Stimulated activated CD8-positive, alpha-beta memory T cell treated with anti-CD3 and anti-CD28 coated beads, Interleukin-7, amount 100 ng/mL, for 48 hours (primary cell): Measurements from ENCODE around the gene FLNB.
A peak's percentile ranks its signal among the peaks of the same experiment; 100 is the strongest.

ENCODE experiments used
- DNase-seq, 2 donors: peaks; one replicate each; pipeline ENCODE4 v3.0.0-alpha.2; 2020; ENCODE audit warnings: low read depth in 1 of 2; ENCODE audit errors: extremely low read depth in 1 of 2

Gene FLNB

DNA sequence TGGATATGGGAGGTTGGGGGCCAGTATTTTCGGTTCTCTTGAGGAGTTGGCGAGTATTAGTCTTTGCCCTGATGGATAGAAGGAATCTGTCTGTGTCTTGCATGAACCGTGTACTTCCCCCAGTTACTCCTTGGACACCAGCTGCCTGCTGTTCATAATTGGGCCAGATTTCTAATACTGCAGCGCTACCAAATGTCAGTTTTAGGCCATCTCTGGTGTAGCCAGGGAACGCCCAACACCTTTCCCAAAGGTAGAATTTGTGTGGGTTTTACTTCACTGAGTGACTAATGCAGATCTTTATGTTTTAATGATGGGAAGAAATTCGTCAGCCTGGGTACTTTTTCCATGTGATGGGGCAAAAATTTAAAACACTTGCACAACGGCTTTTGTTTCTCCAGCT lies 18.4 kb downstream of the FLNB start:
- no peak for DNase-seq

DNA sequence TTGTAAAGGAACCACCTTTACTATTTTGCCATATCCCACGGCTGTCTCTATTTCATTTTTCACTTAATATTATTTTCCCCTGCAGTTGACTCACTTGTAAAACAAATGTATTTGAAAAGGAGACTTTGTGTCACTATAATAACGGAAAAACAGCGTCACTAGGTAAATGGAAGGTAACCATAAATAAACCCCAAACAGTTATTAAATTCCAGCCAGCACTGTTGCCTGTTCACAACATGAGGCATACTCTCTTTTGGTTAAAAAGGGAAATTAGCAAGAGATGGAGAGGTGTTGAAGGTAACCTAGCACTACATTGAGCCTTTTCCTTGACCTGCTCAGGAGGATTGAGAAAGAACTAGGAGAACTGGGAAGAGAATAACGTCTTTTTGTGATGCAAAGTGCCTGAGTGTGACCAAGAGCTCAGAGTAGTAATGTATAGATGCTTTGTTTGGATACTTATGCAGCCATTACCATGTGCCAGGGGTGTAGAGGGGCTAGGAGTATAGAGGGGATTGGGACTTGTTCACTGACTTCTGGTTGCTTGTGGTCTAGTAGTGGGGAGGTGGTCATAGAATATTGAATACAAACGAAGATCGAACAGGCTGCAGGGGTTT lies 19.6 kb downstream of the FLNB start:
- DNase-seq, result no peak

DNA sequence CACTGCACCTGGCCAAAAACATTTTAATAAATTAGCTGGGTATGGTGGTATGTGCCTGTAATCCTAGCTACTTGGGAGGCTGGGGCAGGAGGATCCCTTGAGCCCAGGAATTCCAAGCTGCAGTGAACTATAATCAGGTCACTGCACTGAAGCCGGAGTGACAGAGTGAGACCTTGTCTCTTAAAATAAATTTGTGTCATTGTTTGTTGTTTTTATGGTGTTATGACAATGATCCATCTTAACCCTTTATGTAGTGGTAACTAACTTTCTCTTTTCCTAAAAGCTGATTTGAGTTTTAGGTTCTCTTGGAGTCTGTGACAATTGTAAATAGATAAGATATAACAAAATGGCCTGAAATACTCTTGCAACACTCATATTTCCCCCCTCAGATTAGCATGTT lies 20.7 kb downstream of the FLNB start:
- DNase-seq, result no peak

DNA sequence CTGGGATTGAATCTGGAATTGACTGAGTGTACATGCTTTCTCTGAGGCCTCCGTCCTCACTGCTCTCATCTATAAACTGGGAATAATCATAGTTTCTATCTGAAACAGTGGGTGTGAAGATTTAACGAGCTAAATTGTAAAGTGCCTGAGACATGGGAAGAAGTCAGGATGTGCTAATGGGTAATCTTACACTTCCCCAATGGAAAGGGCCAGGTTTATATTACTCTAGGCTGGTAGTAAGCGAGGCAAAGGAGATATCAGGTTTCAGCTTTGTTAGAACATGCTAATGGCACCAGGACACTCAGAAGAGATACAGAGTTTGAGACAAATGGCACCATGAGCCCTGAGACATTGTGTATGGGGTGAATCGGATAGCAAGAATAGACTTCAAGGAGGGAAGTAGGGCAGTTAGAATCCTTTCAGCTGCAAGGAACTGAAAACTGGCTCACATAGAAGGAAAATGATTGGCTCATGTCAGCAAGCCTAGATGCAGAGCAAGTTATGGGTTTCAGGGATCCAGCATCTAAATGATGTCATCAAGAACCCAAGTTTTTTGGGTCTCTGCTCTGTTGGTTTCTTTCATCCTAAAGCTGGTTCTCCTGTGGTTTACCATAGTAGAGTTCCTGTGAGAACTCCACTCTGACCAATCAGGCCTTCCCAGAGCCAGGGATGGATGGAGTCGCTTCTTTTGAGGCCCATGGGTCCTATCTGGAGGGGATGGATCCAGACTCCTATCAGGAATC lies 21.8 kb downstream of the FLNB start:
- no peak for DNase-seq

DNA sequence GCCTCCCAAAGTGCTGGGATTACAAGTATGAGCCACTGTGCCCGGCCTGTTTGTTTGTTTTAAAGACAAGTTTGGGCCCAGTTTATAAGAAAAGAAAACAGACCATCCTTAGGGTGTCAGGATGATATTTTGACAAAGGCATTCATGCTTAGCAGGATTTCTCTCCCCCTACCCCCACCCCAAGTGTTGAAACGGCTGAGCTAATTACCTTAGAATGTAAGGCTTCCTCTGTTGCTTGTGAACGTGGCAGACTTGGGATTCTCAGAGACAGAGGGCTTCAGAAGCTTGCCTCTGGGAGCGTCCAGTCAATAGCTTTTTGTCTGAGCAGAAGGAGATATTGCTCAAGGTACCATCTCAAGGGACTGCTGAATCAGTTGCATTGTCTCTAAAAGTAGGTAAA lies 24.0 kb downstream of the FLNB start:
- DNase-seq, result no peak

DNA sequence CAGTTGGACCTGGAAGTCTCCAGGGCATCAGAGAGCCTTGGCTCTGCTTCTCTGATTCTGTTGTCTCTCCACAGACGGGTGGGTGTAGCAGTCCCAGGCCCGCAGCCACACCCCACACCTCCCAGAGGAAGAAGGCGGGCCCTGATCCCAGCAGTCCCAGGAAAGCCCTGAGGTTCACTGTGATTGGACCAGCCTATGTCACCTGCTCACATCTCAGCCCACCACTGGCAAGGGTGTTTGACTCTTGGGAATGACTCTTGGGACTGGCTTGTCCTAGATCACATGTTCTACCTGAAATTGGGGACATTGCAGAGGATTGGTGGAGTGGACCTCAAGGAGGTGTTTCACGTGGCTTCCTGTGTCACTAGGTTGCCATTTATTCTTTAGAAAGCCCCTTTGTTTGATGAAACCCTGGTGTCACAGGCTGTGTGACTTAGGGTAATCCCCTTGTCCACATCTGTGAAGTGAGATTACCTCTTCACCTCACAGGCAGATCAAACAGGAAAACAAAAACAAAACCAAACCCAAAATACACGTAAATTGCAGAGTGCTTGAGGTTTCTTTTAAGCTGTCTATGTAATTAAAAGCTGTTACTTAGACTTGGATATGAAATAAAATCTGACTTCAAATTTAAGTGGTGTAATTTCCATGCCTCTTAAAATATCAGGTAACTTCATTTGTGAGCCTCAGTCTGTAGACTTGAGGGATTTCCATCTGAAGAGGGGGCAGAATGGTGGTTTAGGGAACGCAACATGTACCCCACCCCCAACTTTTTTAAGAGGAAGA lies 26.7 kb downstream of the FLNB start:
- DNase-seq, result peak in 1 of 2 donors; percentile 37

DNA sequence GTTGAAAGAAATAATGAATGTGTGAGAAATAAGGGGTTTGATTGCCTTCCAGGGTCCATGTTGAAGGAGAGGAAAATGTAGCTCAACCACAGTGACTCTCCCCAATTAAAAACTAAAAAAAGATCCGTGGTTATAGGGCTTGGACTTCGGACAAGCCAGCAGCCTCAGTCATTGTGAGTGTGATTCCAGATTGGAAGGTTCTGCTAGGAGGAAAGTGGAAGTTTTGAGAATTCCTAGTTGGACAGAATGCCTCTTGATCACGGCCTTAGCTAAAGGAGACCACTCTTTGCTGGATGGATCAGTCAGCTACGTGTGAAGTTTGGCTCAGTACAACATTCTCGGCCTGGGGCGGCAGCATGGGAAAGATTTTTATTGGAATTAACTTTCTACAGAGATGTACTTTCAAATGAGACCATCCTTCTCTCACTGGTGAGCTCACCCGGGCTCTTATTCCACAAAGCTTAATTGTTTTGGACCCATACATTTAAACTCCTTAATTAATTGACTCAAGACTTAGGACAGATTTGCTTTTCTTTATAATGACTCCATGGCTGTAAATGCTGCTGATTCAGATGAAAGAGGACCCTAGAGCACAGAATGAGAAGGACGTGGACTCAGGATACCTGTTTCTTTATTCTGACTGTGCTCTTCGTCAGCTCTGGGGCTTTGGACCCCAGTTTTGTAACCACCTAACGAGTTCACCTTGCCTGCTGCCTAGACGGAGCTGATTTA lies 27.5 kb downstream of the FLNB start:
- no peak for DNase-seq

DNA sequence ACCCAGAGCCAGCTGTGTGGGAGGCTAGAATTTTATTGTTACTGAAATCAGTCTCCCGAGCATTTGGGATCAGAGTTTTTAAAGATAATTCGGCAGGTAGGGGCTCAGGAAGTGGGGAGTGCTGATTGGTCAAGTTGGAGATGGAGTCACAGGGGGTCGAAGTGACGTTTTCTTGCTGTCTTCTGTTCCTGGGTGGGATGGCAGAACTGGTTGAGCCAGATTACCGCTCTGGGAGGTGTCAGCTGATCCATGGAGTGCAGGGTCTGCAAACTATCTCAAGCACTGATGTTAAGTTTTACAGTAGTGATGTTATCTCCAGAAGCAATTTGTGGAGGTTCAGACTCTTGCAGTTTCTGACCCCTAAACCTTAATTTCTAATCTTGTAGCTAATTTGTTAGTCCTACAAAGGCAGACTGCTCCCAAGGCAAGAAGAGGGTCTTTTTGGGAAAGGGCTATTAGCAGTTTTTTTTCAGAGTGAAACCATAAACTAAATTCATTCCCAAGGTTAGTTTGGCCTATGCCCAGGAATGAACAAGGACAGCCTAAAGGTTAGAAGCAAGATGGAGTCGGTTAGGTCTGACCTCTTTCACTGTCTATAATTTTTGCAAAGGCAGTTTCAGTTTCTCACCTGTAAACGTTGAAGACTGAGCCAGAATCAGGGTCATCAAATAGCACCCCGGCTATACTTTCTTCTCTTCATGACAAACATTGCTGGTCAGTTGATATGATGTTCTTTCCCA lies 28.2 kb downstream of the FLNB start:
- no peak for DNase-seq

DNA sequence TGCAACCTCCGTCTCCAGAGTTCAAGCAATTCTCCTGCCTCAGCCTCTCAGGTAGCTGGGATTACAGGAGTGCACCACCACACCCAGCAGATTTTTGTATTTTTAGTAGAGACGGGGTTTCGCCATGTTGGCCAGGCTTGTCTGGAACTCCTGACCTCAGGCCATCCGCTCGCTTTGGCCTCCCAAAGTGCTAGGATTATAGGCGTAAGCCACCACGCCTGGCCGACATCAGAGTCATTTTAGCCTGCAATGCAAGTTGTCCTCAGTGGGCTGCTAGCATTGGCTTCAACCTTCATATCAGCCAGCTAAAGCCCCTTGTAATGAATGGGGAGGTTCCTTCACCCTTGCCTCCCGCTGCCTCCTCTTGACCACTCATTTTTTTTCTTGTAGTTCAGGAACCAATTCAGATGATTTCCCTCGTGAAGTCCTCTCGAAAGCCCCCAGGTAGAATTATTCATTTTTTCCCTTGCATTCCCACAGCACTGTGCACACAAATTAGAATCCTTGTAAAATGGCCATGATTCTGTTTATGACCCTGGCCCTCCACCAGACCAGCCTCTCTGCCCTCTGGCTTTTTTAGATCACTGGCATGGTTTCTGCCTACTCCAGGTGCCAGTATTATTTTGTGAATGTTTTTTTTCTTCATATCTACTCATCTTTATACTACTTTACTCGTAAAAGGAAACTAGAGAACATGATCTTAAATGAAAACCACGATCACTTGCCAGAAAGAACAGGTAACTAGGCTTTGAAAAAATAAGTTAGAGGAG lies 29.1 kb downstream of the FLNB start:
- DNase-seq, result no peak

DNA sequence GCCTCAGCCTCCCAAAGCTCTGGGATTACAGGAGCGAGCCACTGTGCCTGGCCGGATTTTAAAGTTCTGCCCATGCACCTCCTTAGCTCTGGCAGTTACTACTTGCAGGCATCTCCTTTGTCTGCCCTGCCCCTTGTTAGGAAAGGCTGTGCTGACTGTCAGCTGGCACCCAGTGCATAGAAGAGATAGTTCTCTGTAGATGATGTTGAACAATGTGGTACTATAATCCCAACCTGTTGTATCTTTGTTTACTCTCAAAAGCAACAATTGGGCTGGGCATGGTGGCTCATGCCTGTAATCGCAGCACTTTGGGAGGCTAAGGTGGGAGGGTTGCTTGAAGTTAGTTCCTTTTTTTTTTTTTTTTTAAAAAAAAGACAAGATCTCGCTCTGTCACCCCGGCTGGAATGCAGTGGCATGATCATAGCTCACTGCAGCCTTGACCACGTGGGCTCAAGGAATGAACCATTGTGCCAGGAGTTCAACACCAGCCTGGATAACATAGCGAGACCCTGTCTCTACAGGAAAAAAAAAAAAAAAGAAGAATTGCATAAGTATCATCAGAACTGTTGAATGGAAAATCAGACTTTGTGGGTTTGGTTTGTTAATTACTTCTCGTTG lies 30.6 kb downstream of the FLNB start:
- DNase-seq, result no peak

DNA sequence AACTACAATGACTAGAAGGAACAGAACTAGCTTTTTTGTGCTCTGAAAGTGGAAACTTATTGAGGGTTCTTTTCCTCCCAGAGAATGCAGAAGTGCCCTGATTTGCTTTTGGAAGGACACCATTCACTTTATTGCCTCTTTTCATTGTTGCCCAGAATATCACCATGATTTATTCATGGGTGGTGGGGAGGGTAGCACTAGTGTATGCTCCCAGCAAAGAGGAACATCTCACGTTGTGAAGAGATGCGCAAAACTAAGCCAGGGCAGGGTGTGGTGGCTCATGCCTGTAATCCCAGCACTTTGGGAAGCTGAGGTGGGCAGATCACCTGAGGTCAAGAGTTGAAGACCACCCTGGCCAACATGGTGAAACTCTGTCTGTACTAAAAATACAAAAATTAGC lies 31.4 kb downstream of the FLNB start:
- DNase-seq, result no peak

DNA sequence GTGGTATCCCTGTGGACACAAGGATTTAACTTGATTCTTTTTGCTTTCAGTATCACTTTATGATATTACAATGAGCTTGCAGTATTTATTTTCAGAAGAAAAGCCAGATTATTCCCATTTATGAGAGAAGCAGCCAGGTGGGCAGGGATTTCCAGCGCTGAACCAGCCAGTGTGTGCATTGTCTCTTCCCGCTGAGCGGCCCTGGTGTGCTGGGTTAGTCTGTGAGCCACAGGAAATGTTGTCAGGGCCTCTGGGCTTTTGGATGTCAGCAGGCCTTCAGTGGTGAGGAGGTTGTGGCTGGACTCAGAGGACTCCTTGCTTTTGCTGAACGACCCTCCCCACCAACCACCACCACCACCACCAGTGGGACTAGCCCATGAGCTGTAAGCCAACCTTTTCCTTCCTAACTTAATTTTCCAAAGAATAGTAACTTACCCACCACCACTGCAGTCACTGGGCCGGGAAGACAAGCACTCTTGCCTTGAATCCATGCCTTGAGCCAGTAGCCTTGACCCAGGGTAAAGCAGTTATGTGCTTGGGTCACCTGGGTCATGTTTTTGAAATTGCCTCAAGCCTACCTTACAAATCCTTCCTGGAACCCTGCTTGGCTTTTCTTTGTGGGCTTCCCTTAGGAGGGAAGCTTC lies 33.1 kb downstream of the FLNB start:
- no peak for DNase-seq

DNA sequence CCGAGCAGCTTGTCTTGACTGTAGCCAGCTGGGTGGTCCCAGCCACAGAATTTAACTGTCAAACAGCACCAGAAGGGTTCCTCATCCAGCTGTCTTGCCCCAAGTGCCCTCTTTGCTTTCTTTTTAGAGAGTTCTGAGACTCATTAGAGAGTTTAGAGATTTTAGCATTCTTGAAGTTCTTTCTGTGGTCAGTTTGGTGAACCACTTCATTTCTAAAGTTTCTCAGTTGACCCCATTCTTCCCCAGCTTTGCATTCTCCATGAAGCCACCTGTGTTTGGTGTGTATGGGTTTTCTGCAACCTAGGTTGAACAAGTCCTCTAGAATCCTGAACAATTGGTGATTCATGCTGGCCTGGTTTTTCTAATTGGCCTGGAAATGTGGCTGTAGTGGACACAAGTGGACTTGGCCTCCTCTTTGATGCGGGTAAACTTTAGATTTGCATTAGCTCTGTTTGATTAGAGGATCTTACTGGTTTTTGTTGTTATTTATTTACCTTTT lies 33.7 kb downstream of the FLNB start:
- DNase-seq, result no peak

DNA sequence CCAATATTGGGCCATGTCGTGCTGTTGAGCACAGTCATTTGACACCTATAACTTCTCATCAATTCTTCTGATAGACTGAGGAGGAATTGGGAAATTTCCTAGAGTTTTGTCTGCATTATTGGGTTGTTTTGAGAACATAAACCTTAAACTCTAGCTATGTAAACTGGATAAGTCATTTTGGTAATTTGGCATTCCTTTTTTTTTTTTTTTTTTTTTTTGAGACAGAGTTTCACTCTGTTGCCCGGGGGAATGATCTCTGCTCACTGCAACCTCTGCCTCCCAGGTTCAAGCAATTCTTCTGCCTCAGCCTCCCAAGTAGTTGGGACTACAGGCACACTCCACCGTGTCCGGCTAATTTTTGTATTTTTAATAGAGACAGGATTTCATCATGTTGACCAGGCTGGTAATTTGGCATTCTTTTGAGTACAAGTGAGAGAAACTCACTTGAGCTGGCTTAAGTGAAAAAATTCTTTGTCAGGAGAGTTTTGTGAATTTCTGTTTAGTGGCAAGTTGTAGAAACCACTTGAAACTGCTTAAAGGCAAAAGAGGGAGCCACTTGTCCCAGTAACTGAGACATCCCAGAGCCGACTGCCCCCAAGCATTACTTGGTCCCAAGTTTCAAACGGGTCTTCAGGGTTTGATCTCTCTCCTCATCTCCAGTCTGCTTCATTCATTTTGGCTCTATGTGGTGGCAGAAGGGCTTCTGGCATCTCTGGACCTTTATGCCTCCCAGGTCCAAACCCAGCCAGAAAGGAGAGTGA lies 34.9 kb downstream of the FLNB start:
- DNase-seq, result no peak

DNA sequence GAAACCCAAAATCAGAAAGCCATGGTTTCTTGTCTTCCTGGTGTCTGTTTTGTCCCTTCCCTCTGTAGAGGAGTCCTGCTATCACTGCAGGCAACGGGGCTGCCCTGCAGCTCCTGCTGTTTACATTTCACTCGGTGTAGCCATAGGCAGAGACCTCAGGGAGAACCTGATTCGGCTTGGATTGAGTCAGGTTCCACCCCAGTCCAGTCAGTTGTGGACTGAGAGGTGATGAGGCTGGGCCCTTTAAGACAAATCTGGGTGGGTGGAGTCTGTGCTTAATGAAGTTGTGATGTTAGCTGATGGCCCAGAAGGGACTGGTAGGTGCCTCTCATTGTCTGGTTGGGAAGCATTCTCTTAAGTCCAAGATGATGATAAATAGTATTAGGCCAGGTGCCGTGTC lies 35.7 kb downstream of the FLNB start:
- no peak for DNase-seq

DNA sequence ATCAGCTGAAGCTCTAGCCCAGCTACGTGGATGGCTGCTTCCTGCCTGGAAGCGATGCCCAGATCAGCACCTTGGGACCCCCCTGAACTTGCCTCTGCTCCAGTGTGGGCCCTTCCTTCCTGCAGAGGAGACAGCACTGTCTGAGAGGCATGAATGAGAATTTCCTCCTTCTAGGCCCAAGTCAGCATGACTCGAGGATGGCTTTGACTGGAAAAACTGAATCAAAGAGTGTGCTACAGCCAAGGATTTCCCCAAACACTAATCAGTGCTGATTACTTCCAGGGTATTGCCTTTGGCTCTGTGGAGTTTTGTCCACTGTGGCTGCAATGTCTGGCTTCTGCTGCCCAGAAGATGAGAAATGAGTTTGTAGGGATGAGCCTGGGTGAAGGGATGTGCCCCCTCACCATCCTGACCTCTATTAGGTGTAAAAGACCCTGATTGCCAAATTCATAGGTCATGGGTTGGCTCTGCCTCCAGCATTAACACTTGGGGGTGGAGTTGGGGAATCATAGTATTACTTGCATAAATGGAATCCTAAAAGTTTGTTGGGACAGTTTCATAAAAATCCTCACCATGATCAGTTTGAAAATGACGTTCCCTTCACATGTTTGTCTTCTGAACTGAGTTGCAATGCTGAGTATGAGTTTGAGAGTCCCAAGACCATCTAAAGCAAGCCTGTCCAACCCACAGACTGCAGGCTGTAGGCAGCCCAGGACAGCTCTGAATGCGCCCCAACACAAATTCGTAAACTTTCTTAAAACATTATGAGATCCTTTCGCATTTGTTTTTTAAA lies 36.7 kb downstream of the FLNB start:
- DNase-seq, result no peak

DNA sequence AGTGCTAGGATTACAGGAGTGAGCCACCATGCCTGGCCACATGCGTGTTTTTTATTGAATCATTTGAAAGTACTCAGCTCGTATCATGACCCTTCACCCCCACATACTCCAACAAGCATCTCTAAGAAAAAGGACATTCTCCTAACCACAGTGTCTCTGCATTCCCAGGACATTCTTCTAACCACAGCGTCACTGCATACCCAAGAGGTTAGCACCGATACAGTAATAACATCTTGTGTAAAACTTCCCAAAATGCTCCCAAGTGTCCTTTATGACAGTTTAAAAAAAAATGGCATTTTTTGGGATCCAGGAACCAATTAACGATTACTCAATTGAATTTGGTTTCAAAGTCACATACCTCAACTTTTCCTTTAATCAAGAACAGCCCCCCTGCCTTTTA lies 39.6 kb downstream of the FLNB start:
- no peak for DNase-seq
